HL-60/S4 treated with retinoic acid at 250 ng/mL for 4 days and 3 days (cell line): Measurements from ENCODE around the gene PRSS8.

ENCODE experiments used
- in situ Hi-C: fragments of 300-500 bp; cut with MboI; formaldehyde crosslinking; loops from 2 replicates; pipeline ENCODE4 v1.7.0; 2022; ENCODE audit warnings: low sequenced_read_pairs

PRSS8 gene

DNA sequence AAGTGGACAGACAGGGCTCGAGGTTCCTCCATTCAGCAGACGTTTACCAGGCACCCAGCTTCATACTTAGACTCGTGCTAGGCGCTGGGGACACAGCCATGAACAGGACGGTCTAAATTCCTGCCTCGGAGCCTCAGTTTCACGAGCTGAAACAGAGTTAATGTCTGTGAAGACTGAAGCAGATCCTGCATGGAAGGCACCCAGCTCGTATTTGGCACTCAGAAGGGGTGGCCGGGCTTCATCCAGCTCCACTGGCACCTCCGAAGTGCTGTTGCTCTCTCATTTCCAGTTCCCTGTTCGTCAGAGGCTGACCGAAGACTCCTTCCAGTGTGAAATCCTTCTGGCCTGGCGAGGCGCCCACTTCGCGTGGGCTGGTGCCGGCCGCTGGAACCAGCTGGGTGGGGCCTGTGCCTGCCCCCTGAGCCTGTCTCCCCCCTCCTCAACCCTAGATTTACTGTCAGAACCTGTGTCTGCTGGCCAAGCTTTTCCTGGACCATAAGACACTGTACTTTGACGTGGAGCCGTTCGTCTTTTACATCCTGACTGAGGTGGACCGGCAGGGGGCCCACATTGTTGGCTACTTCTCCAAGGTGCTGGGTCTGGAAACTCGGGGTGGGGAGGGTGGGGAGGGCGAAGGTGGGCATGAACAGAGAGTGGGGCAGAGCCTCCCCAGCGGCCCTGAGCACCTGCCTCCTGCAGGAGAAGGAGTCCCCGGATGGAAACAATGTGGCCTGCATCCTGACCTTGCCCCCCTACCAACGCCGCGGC is 5.8 kb downstream of the PRSS8 start:
- in situ Hi-C loops: no loop called here

GRCh38 chr16:31128711-31129567 is 6.6 kb downstream of the PRSS8 start:
- in situ Hi-C loops: no loop called here

DNA sequence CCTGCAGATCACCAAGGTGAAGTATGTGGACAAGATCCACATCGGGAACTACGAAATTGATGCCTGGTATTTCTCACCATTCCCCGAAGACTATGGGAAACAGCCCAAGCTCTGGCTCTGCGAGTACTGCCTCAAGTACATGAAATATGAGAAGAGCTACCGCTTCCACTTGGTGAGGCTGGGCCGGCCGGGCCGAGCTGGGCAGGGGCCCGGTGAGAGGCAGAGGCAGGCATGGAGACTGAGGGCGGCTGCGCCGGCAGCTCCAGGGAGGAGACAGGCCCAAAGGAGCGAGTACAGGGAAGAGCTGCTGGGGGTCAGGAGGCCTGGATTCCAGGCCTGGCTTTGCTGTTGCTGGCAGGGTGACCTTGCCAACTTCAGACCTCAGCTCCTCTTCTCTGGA is 8.3 kb downstream of the PRSS8 start:
- in situ Hi-C loops: no loop called here

GRCh38 chr16:31125844-31126243 is 9.7 kb downstream of the PRSS8 start:
- in situ Hi-C loops: no loop called here

GRCh38 chr16:31120129-31120528 is 15.4 kb downstream of the PRSS8 start:
- in situ Hi-C loops: no loop called here

- in situ Hi-C loops: no loop called here
These were observed 17.0 kb downstream of the PRSS8 start for GRCh38 chr16:31118223-31119155.

DNA sequence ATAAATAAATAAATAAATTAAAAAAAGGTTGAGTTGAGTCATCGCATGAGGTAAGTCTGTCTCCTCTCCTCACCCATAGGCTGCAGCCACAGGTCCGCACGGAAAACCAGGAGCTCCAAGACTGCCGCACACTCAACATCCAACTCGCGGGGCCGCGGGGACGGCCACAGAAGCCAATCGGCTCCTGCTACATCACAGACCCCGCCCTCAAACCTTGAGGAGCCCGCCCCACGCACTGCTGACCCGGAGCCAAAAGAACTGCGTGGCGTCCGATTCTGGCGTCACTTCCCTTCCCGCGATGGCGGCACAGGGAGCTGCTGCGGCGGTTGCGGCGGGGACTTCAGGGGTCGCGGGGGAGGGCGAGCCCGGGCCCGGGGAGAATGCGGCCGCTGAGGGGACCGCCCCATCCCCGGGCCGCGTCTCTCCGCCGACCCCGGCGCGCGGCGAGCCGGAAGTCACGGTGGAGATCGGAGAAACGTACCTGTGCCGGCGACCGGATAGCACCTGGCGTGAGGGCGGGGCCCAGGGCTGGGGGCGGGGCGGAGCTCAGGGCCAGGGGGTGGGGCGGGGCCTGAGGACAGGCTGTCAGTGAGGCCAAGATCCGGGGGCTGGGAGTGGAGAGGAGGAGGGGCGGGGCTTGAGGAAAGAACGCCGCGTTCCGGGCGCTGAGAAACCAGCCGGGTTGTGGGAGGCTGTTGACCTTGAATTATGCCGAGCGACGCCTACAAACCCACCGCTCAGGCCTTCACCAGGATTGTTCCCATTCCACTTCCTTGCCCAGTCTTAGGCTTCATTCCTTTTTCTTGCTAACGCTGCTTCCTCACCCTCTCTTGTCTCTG is 17.9 kb downstream of the PRSS8 start, which contains the start of gene KAT8:
TSS of gene KAT8 (plus strand) at position 281 of the 839 bp plus-strand sequence. CDS start at position 299, 18 bp downstream.
- in situ Hi-C loops: no loop called here

GRCh38 chr16:31114468-31114867 is 21.1 kb downstream of the PRSS8 start:
- in situ Hi-C loops: no loop called here

DNA sequence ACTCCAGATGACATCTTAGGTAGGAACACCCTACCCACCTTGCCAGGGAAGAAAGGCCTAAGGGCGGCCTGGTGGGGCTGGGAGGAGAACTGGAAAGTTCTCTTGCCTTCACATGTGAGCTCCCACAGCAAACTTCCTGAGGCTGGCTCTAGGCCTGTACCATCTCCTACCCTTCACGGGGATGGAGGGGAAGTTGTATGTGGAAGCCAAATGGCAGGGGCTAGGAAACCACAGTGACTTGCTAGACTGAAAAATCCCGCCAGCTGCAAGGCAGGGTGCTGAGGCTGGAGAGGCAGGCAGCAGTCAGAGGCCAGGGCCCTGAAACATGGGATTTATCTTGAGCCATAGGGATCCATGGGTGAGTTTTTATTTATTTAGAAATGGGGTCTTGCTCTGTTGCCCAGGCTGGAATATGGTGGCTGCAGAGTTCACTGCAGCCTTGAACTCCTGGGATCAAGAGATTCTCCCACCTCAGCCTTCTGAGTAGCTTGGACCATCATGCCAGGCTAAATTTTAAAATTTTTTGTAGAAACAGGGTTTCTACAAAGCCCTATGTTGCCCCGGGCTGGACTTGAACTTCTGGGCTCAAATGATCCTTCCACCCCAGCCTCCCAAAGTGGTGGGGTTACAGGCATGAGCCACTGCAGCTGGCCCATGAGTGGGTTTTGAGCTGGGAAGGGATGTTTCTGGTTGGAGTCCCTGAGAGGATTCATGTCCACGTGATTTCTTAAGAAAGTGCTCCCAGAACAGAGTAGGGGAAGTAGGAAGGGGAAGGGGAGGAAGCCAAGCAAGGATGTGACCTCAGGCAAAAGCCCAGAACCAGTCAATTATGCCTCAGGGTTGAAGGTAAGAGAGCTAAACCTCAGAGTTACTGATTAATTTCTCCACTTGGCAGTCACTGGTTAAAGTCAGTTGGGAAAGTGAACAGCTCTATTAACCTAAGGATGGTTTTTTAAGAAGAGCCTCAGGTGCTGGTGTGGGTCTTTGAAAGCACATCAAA is 22.1 kb downstream of the PRSS8 start:
- in situ Hi-C loops: no loop called here

DNA sequence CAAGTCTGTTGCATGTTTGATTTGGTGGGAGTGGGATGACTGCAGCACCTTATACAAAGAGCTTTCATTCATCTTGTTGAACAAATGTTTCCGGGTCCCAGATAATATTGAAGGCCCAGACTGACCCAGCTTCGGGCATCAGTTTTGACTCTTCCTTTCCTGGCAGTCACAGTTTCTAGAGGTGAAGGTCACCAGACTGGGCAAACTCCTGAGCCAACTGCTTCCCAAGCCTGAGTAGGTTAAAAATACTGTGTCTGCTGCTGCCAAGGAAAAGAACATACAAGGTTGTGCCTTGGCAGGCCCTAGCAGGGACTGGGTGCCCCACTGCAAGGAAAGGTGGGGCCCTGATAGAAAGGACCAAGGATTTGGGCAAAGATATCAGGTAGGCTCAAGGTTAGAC is 22.8 kb downstream of the PRSS8 start:
- in situ Hi-C loops: no loop called here

DNA sequence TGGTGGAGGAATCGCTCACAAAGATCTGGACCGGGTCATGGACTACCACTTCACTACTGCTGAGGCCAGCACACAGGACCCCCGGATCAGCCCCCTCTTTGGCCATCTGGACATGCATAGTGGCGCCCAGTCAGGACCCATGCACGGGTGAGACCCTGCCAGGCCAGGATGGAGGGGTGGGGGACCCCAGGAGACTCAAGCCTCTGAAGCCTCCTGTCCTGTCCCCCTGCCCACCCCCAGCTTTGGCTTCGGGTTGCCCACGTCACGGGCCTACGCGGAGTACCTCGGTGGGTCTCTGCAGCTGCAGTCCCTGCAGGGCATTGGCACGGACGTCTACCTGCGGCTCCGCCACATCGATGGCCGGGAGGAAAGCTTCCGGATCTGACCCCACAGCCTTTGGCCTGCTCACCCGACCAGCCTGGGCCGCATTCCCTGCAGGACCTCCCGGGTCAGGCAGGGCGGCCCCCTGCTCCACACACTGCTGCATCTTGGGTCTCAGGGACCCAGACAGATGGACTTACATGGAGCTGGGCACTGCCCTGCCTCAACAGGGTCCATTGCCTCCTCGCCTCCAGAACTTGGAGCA is 23.6 kb downstream of the PRSS8 start:
- in situ Hi-C loops: no loop called here

GRCh38 chr16:31110106-31111034 is 25.2 kb downstream of the PRSS8 start:
- in situ Hi-C loops: no loop called here

DNA sequence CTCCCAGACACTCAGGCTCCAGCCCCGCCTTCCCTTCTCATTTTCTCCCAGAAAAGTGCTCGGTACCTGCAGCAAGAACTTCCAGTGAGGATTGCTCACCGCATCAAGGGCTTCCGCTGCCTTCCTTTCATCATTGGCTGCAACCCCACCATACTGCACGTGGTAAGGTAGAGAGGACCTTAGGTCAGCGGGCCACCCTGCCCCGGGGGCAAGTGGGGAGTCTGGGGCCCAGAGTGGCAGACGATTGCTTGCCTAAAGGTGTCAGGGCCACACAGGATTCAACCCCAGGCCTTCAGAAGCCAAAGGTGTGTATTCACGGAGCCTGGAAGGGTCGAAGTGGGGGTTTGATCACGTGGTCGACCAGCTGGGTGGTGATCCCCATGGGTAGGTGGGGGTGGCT is 25.9 kb downstream of the PRSS8 start:
- in situ Hi-C loops: no loop called here

- in situ Hi-C loops: no loop called here
These were observed 26.6 kb downstream of the PRSS8 start for GRCh38 chr16:31108794-31109558.

GRCh38 chr16:31108035-31108793 is 27.3 kb downstream of the PRSS8 start, which contains the start of gene BCKDK:
TSS of gene BCKDK (plus strand) at chr16:31108386. CDS start at chr16:31109224, 838 bp downstream.
- in situ Hi-C loops: no loop called here

DNA sequence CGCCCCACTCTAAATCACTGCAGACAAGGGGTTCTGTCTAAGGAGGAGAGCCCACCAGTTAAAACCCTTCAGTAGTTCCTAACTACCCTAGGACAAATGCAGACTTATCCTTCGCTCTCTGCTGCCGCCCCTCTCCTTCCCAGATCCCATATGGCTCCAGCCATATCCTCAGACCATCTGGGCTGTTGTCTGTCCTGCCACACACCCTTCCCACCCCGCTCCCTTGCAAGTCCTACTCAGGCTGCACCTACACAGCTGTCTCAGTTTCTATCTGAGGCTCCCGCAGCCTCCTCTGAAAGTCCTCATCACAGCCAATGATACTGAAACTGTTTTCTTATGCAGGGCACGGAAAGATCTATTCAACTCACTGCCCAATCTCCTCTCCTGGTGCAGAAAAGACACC is 28.1 kb downstream of the PRSS8 start:
- in situ Hi-C loops: no loop called here
